Fibroblast of the aortic adventitia (primary cell): ENCODE measurements around the gene P3H2. TPM values are rescaled to one million over a fixed set of nuclear protein-coding genes. Genes with fewer than 3 reads are reported as not detected.
A peak's percentile ranks its signal among the peaks of the same experiment; 100 is the strongest.

ENCODE experiments used
- DNase-seq: peaks from one replicate; pipeline ENCODE4 v3.0.0-alpha.2; 2010; ENCODE audit warnings: low read depth
- H3K4me3 ChIP-seq: 2 replicates; pipeline ENCODE4 v1.5.1; 2011; ENCODE audit warnings: low read depth, mild to moderate bottlenecking, control low read depth, low read length, moderate library complexity
- total RNA-seq: library from RNA; depleted of rRNA; stranded (reverse); fragments of >200 nt; gene quantifications from 2 replicates; pipeline ENCODE4 v1.2.3, GENCODE V29; 2012; ENCODE audit warnings: low replicate concordance
- TF ChIP-seq, protein P1 (sequence below): IDR thresholded peaks from 2 replicates; pipeline ENCODE4 v1.5.1; 2011; ENCODE audit warnings: mild to moderate bottlenecking, low read length, control low read depth, inconsistent platforms; ENCODE audit not compliant: insufficient read depth

P3H2 gene
- total RNA-seq, 1 donor = 4.0 TPM

GRCh38 chr3:190038050-190038933 lies 82.4 kb downstream of the P3H2 start:
- DNase-seq = peak; percentile 58
- TF ChIP-seq, protein P1, sequence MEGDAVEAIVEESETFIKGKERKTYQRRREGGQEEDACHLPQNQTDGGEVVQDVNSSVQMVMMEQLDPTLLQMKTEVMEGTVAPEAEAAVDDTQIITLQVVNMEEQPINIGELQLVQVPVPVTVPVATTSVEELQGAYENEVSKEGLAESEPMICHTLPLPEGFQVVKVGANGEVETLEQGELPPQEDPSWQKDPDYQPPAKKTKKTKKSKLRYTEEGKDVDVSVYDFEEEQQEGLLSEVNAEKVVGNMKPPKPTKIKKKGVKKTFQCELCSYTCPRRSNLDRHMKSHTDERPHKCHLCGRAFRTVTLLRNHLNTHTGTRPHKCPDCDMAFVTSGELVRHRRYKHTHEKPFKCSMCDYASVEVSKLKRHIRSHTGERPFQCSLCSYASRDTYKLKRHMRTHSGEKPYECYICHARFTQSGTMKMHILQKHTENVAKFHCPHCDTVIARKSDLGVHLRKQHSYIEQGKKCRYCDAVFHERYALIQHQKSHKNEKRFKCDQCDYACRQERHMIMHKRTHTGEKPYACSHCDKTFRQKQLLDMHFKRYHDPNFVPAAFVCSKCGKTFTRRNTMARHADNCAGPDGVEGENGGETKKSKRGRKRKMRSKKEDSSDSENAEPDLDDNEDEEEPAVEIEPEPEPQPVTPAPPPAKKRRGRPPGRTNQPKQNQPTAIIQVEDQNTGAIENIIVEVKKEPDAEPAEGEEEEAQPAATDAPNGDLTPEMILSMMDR = no peak
- H3K4me3 ChIP-seq = no peak overlapping the region

- no peak overlapping the region for H3K4me3 ChIP-seq
- TF ChIP-seq, protein P1 = no peak
- DNase-seq = peak; percentile 86
Observed at GRCh38 chr3:190036631-190037030, 84.1 kb downstream of the P3H2 start.

DNA sequence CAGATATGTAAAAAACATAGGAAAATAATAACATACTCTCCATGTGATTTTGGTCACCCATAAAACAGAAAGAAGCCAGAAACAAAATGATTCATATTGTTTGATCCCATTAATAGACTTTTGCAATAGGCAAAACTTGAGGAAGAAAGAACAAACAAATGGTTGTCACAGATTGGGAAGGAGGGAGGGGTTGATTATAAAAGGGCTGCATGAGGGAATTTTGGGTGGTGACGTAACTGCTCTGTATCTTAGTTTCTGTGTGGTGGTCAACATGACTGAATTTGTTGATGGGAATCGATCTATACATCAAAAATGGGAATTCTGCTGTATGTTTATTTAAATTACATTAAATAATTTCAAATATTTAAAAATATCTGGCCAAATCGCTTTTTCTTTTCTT lies 86.3 kb downstream of the P3H2 start:
- DNase-seq = no peak
- TF ChIP-seq, protein P1 = no peak
- H3K4me3 ChIP-seq = no peak overlapping the region

DNA sequence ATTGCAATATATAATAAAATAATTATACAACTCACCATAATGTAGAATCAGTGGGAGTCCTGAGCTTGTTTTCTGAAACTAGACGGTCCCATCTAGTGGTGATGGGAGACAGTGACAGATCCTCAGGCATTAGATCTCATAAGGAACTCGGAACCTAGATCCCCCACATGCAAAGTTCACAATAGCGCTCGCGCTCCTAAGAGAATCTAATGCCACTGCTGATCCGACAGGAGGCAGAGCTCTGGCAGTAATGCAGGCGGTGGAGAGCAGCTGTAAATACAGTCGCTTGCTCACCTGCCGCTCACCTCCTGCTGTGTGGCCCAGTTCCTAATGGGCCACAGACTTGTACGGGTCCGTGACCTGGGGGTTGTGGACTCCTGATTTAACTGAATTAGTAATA lies 87.8 kb downstream of the P3H2 start:
- TF ChIP-seq, protein P1 = no peak
- no peak for DNase-seq

DNA sequence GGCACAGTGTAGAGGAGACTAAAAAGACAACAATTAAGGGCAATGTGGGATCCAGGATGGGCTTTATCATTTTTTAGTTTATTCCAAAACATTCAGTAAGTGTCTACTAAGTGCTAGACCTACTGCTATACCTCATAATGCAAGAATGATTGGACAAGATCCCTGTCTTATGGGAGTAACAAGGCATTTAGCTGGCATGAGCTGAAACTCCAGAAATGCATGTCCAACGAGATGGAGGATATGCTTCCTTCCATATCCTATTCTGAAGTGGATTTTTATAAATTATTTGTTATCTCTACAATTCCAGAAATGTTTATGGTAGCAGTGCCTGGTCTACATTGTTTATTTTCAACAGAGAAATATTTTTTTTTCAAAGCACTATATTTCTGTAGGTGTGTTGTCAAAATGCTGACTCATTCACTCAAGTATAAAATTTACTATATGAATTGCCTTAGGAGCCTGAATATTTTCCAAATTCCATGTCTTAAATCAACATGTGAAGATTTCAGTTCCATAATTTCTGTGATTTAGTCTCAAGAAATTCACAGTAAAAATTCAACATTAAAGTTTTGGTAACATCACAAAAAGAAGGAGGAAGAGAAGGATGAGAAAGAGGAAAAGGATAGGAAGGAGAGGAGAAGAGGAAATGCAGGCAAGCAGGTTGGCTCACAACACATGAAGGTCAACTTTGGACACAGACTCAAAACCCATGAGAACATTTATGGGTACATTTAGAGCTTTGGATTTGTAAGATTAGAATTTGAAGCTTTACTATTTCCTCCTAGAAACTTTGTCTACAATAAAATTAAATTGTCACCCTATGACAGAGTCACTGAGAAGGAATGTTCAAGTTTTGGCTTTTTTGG lies 88.6 kb downstream of the P3H2 start:
- TF ChIP-seq, protein P1 = no peak
- H3K4me3 ChIP-seq = no peak overlapping the region
- DNase-seq = peak; percentile 12

More for the DNA sequence above, 87.8 kb downstream of the P3H2 start:
- H3K4me3 ChIP-seq = no peak overlapping the region

- H3K4me3 ChIP-seq = no peak overlapping the region
- no peak for DNase-seq
- TF ChIP-seq, protein P1 = no peak
Observed at GRCh38 chr3:190027116-190027515, 93.6 kb downstream of the P3H2 start.
